HepG2 (cell line): ENCODE data around the gene CDC42EP5. TPM values are rescaled to one million over a fixed set of nuclear protein-coding genes. Genes with fewer than 3 reads are reported as not detected.

Experiments
- ERF ChIP-seq: IDR thresholded peaks from 2 replicates; pipeline ENCODE4 v1.6.1; 2018; ENCODE audit warnings: missing biosample characterization, missing genetic modification reagents
- HNRNPH1 ChIP-seq: fragments of 200-400 bp; formaldehyde crosslinking; optimal IDR thresholded peaks from 2 replicates; pipeline ENCODE3; 2017; ENCODE audit warnings: mild to moderate bottlenecking, low read depth, low read length
- PHF5A ChIP-seq: IDR thresholded peaks from one replicate; pipeline ENCODE4 v1.6.1; 2018; ENCODE audit warnings: low read depth, missing genetic modification reagents; ENCODE audit not compliant: unreplicated experiment
- PRMT3 ChIP-seq: sonication (generic); formaldehyde crosslinking; IDR thresholded peaks from 2 replicates; pipeline ENCODE4 v1.8.1; 2022; ENCODE audit warnings: low read depth, mild to moderate bottlenecking, moderate library complexity, missing genetic modification reagents, borderline replicate concordance
- RFXANK ChIP-seq: IDR thresholded peaks from 2 replicates; pipeline ENCODE4 v1.6.1; 2016
- SNRNP70 ChIP-seq: fragments of 200-400 bp; formaldehyde crosslinking; IDR thresholded peaks from 2 replicates; pipeline ENCODE4 v1.6.1; 2017; ENCODE audit warnings: mild to moderate bottlenecking, low read depth, low read length, moderate library complexity
- ZBTB3 ChIP-seq: sonication (generic); formaldehyde crosslinking; IDR thresholded peaks from 2 replicates; pipeline ENCODE4 v1.4.0; 2020; ENCODE audit warnings: low read depth, mild to moderate bottlenecking, moderate library complexity, missing genetic modification reagents, borderline replicate concordance
- ZBTB38 ChIP-seq: sonication (generic); formaldehyde crosslinking; IDR thresholded peaks from 2 replicates; pipeline ENCODE4 v1.5.1; 2020; ENCODE audit warnings: mild to moderate bottlenecking, missing genetic modification reagents
- ZFY ChIP-seq: sonication (generic); formaldehyde crosslinking; IDR thresholded peaks from 2 replicates; pipeline ENCODE4 v1.4.0; 2020; ENCODE audit warnings: missing genetic modification reagents
- ZFYVE20 ChIP-seq: sonication (generic); formaldehyde crosslinking; IDR thresholded peaks from 2 replicates; pipeline ENCODE4 v1.8.0; 2023; ENCODE audit warnings: low read depth, mild to moderate bottlenecking, moderate library complexity, missing genetic modification reagents, borderline replicate concordance
- ZNF382 ChIP-seq: sonication (generic); formaldehyde crosslinking; IDR thresholded peaks from 2 replicates; pipeline ENCODE4 v1.5.0; 2020; ENCODE audit warnings: missing genetic modification reagents, mild to moderate bottlenecking, borderline replicate concordance
- ZNF724P ChIP-seq: sonication (generic); formaldehyde crosslinking; IDR thresholded peaks from 2 replicates; pipeline ENCODE4 v1.8.0; 2022; ENCODE audit warnings: missing genetic modification reagents, borderline replicate concordance
- polyA plus RNA-seq, 8 experiments: library from polyadenylated mRNA; depleted of rRNA in 3 of 8; stranded (reverse) in 7 of 8; unstranded in 1 of 8; fragments of >200 nt; fragmentation: Illumina TruSeq in 4 of 8; extraction: Trizol in 4 of 8; gene quantifications; 2 replicates each; pipeline versions ENCODE4 v1.2.1 to v1.2.3, GENCODE V29; 2011 to 2016; ENCODE audit warnings: low read depth in 4 of 8, missing spikeins in 1 of 8, mixed read lengths in 1 of 8; ENCODE audit not compliant: insufficient read depth in 1 of 8
- total RNA-seq, 5 experiments: library from RNA; depleted of rRNA; stranded (reverse); fragments of >200 nt; fragmentation: Illumina TruSeq; extraction: Trizol; gene quantifications; 2 replicates each; pipeline ENCODE4 v1.2.3, GENCODE V29; 2016; ENCODE audit warnings: low read depth in 1 of 5
- TF ChIP-seq, protein P1 (sequence below): sonication (generic); formaldehyde crosslinking; IDR thresholded peaks from 2 replicates; pipeline ENCODE4 v1.4.0; 2020; ENCODE audit warnings: mild to moderate bottlenecking, missing genetic modification reagents
- TF ChIP-seq, protein P2 (sequence below): IDR thresholded peaks from 2 replicates; pipeline ENCODE4 v1.6.1; 2016; ENCODE audit warnings: missing compliant biosample characterization, missing genetic modification reagents, borderline replicate concordance
- TF ChIP-seq, protein P3 (sequence below): sonication (generic); formaldehyde crosslinking; IDR thresholded peaks from 2 replicates; pipeline ENCODE4 v1.8.1; 2023; ENCODE audit warnings: mild to moderate bottlenecking, missing genetic modification reagents, borderline replicate concordance
- TF ChIP-seq, protein P4 (sequence below): sonication (generic); formaldehyde crosslinking; IDR thresholded peaks from 2 replicates; pipeline ENCODE4 v1.9.0; 2021; ENCODE audit warnings: missing genetic modification reagents, borderline replicate concordance
- TF ChIP-seq, protein P5 (sequence below): IDR thresholded peaks from 2 replicates; pipeline ENCODE4 v1.6.1; 2012; ENCODE audit warnings: inconsistent platforms

CDC42EP5 gene
- total and polyA plus RNA-seq, 2 of the 13 experiments (the other 11 are each of a cell fraction or from before 2014, with no cell fraction given): 0.41 to 1.6 TPM

DNA sequence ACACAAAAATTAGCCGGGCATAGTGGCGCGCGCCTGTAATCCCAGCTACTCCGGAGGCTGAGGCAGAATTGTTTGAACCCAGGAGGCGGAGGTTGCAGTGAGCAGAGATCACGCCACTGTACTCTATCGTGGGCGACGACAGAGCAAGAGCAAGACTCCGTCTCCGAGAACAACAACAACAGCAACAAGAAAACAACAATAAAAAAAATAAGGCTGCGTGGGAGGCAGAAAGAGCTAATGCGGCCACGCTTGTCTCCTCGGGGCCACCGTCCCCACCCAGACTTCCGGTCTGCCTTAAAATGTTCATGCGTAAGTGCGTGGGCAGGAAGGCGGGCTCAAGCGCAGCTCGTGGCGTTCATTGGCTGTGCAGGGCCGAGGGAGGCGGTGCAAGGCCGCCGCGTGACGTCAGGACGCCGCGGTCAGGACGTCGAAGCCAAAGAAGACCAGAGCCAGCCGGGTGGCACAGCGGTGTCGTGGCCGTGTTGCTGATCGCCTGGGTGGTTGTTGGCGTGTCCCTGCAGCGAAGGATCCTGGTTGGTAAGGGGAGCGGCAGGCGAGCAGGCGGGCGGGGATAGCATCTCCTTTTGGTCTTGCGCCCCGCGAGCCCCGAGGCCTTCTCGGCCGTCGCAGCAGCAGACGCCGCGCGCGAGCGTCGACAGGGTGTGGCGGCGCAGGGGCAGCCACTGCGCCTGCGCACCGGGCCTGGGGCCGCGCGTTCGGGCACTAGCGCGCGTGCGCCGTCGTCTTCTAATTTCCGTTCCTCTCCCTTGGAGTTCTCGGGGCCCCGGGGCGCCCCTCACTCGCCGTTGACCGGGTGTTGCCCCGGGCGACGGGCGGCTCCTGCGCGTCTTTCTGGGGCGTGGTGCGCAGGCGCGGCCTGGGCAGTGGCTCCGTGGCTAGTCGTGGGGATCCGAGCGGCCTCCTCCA, 24.1 kb downstream of the CDC42EP5 start, which contains the start of gene LENG8 (continued):
- TF ChIP-seq, protein P1, sequence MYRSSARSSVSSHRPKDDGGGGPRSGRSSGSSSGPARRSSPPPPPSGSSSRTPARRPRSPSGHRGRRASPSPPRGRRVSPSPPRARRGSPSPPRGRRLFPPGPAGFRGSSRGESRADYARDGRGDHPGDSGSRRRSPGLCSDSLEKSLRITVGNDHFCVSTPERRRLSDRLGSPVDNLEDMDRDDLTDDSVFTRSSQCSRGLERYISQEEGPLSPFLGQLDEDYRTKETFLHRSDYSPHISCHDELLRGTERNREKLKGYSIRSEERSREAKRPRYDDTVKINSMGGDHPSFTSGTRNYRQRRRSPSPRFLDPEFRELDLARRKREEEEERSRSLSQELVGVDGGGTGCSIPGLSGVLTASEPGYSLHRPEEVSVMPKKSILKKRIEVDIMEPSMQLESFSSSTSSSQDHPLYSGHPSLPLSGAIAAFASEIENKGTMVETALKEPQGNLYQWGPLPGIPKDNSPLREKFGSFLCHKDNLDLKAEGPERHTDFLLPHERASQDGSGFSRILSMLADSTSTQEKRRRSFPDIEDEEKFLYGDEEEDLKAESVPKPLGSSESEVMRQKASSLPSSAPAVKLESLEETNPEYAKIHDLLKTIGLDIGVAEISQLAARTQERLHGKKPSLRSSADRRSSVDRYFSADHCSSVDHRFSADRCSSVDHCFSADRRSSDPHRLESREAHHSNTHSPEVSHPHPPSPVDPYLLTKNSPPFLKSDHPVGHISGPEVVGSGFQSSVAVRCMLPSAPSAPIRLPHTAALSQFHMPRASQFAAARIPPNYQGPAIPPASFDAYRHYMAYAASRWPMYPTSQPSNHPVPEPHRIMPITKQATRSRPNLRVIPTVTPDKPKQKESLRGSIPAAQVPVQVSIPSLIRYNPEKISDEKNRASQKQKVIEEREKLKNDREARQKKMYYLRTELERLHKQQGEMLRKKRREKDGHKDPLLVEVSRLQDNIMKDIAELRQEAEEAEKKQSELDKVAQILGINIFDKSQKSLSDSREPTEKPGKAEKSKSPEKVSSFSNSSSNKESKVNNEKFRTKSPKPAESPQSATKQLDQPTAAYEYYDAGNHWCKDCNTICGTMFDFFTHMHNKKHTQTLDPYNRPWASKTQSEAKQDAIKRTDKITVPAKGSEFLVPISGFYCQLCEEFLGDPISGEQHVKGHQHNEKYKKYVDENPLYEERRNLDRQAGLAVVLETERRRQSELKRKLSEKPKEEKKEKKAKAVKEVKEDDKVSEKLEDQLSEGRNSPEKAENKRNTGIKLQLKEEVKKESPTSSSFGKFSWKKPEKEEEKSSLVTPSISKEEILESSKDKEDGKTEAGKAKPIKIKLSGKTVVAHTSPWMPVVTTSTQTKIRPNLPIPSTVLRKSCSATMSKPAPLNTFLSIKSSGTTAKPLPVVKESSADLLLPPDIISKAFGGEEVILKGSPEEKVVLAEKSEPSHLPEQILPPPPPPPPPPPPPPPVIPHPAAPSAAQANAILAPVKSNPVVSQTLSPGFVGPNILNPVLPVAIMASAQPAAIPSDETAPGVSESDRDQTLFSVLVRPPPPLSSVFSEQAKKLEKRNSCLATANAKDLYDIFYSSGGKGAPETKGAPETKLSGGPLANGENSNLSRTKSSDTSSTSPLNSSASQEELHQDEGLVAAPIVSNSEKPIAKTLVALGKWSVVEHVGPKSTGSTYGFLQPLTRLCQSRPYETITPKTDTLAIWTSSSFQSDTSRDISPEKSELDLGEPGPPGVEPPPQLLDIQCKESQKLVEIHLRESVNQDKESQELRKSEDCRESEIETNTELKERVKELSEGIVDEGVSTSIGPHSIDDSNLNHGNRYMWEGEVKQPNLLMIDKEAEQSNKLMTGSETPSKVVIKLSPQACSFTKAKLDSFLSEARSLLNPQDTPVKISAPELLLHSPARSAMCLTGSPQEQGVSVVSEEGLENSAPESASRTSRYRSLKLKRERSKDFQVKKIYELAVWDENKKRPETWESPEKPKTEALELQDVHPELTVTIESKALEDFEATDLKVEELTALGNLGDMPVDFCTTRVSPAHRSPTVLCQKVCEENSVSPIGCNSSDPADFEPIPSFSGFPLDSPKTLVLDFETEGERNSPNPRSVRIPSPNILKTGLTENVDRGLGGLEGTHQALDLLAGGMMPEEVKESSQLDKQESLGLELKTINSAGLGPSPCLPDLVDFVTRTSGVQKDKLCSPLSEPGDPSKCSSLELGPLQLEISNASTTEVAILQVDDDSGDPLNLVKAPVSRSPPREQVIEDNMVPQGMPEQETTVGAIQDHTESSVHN (CRISPR knock-in tag): peak; percentile 85; the same call in 1 of the 2 replicates
- TF ChIP-seq HNRNPH1 (no peak), ZNF724P (CRISPR knock-in tag) (peak; percentile 74; the same call in 1 of the 2 replicates), SNRNP70 (no peak), ZFYVE20 (CRISPR knock-in tag) (peak; percentile 91; the same call in 1 of the 2 replicates), ZBTB38 (CRISPR knock-in tag) (peak; percentile 79; the same call in 1 of the 2 replicates), ZNF382 (CRISPR knock-in tag) (no peak), RFXANK (peak; percentile 70; the same call in 1 of the 2 replicates), ZFY (CRISPR knock-in tag) (peak; percentile 97), ZBTB3 (CRISPR knock-in tag) (peak; percentile 36; the same call in 1 of the 2 replicates), PRMT3 (CRISPR knock-in tag) (no peak), ERF (CRISPR knock-in tag) (peak; percentile 84), PHF5A (CRISPR knock-in tag) (no peak)
- TF ChIP-seq, protein P2, sequence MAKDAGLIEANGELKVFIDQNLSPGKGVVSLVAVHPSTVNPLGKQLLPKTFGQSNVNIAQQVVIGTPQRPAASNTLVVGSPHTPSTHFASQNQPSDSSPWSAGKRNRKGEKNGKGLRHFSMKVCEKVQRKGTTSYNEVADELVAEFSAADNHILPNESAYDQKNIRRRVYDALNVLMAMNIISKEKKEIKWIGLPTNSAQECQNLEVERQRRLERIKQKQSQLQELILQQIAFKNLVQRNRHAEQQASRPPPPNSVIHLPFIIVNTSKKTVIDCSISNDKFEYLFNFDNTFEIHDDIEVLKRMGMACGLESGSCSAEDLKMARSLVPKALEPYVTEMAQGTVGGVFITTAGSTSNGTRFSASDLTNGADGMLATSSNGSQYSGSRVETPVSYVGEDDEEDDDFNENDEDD (CRISPR knock-in tag): peak; percentile 78; the same call in 1 of the 2 replicates
- TF ChIP-seq, protein P3, sequence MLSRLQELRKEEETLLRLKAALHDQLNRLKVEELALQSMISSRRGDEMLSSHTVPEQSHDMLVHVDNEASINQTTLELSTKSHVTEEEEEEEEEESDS (CRISPR knock-in tag): no peak
- TF ChIP-seq, protein P4, sequence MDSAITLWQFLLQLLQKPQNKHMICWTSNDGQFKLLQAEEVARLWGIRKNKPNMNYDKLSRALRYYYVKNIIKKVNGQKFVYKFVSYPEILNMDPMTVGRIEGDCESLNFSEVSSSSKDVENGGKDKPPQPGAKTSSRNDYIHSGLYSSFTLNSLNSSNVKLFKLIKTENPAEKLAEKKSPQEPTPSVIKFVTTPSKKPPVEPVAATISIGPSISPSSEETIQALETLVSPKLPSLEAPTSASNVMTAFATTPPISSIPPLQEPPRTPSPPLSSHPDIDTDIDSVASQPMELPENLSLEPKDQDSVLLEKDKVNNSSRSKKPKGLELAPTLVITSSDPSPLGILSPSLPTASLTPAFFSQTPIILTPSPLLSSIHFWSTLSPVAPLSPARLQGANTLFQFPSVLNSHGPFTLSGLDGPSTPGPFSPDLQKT: peak; percentile 92; the same call in 1 of the 2 replicates
- TF ChIP-seq, protein P5, sequence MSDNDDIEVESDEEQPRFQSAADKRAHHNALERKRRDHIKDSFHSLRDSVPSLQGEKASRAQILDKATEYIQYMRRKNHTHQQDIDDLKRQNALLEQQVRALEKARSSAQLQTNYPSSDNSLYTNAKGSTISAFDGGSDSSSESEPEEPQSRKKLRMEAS: peak; percentile 90
